Immature natural killer cell (primary cell): Measurements from ENCODE around the gene EXOC3L4. TPM values are rescaled to one million over a fixed set of nuclear protein-coding genes. Genes with fewer than 3 reads are reported as not detected.

Source experiments
- DNase-seq, 3 donors: peaks; one replicate each; pipeline ENCODE4 v3.0.0; 2022; ENCODE audit warnings: mixed read lengths in 1 of 3
- H3K27ac Mint-ChIP-seq, 6 donors: one replicate each; pipeline ENCODE4 v1.8.0; 2020; ENCODE audit warnings: mixed read lengths in 6 of 6, mild to moderate bottlenecking in 5 of 6, inconsistent platforms in 4 of 6, moderate library complexity in 3 of 6
- H3K27me3 Mint-ChIP-seq, 3 donors: one replicate each; pipeline ENCODE4 v1.8.0; 2020 to 2021; ENCODE audit warnings: low read depth in 3 of 3, mild to moderate bottlenecking in 3 of 3, mixed read lengths in 3 of 3, moderate library complexity in 3 of 3, inconsistent platforms in 1 of 3
- H3K36me3 Mint-ChIP-seq, 3 donors: one replicate each; pipeline ENCODE4 v1.8.0; 2020; ENCODE audit warnings: mixed read lengths in 3 of 3, inconsistent platforms in 2 of 3, mild to moderate bottlenecking in 2 of 3
- H3K4me1 Mint-ChIP-seq, 2 donors: one replicate each; pipeline ENCODE4 v1.8.0; 2020; ENCODE audit warnings: inconsistent platforms in 2 of 2, mild to moderate bottlenecking in 2 of 2, mixed read lengths in 2 of 2, moderate library complexity in 1 of 2
- H3K4me3 Mint-ChIP-seq, 5 donors: one replicate each; pipeline ENCODE4 v1.8.0; 2020; ENCODE audit warnings: mild to moderate bottlenecking in 5 of 5, mixed read lengths in 5 of 5, inconsistent platforms in 3 of 5, moderate library complexity in 3 of 5
- H3K9me3 Mint-ChIP-seq, 6 donors: one replicate each; pipeline ENCODE4 v1.8.0; 2020; ENCODE audit warnings: mild to moderate bottlenecking in 6 of 6, mixed read lengths in 6 of 6, inconsistent platforms in 4 of 6, moderate library complexity in 3 of 6
- polyA plus RNA-seq, 3 donors: library from polyadenylated mRNA; unstranded; fragments of 300-500 nt; fragmentation: Illumina TruSeq; gene quantifications; one replicate each; pipeline ENCODE4 v1.2.3, GENCODE V29; 2021

The EXOC3L4 gene
- polyA plus RNA-seq, 3 donors from 2014 or later, result not detected

GRCh38 chr14:103129301-103130016 is 34.9 kb downstream of the EXOC3L4 start:
- H3K27ac Mint-ChIP-seq, result no peak overlapping the region
- no peaks in the 10 kb centered on the region for H3K9me3 Mint-ChIP-seq
- H3K27me3 Mint-ChIP-seq, result peaks cover 0 to 5% (median 0%) of the 10 kb centered on the region in 3 donors
- H3K4me1 Mint-ChIP-seq, result no peaks in the 10 kb centered on the region
- H3K4me3 Mint-ChIP-seq, result no peak overlapping the region
- DNase-seq, result no peak
- no peaks in the 10 kb centered on the region for H3K36me3 Mint-ChIP-seq

- H3K4me3 Mint-ChIP-seq, result no peak overlapping the region
Observed at GRCh38 chr14:103130017-103130764, 35.7 kb downstream of the EXOC3L4 start.

GRCh38 chr14:103130965-103131364 is 36.4 kb downstream of the EXOC3L4 start:
- DNase-seq, result no peak

More at GRCh38 chr14:103130017-103130764, 35.7 kb downstream of the EXOC3L4 start:
- Mint-ChIP-seq H3K9me3 (no peaks in the 10 kb centered on the region), H3K4me1 (no peaks in the 10 kb centered on the region), H3K27ac (no peak overlapping the region), H3K36me3 (no peaks in the 10 kb centered on the region), H3K27me3 (peaks cover 0 to 3% (median 2%) of the 10 kb centered on the region in 3 donors)
- DNase-seq, result no peak

GRCh38 chr14:103131580-103131979 is 37.1 kb downstream of the EXOC3L4 start:
- Mint-ChIP-seq H3K36me3 (no peaks in the 10 kb centered on the region), H3K27ac (no peak overlapping the region), H3K27me3 (peaks cover 0 to 3% (median 2%) of the 10 kb centered on the region in 3 donors), H3K4me1 (no peaks in the 10 kb centered on the region), H3K4me3 (no peak overlapping the region), H3K9me3 (no peaks in the 10 kb centered on the region)
- no peak for DNase-seq

More at GRCh38 chr14:103130965-103131364, 36.4 kb downstream of the EXOC3L4 start:
- Mint-ChIP-seq H3K4me1 (no peaks in the 10 kb centered on the region), H3K4me3 (no peak overlapping the region), H3K27ac (no peak overlapping the region), H3K9me3 (no peaks in the 10 kb centered on the region), H3K27me3 (peaks cover 0 to 3% (median 2%) of the 10 kb centered on the region in 3 donors), H3K36me3 (no peaks in the 10 kb centered on the region)

- H3K36me3 Mint-ChIP-seq, result no peaks in the 10 kb centered on the region
- H3K27ac Mint-ChIP-seq, result no peak overlapping the region
Observed at GRCh38 chr14:103132381-103133209, 38.1 kb downstream of the EXOC3L4 start.

GRCh38 chr14:103133210-103134140 is 39.0 kb downstream of the EXOC3L4 start:
- H3K27me3 Mint-ChIP-seq, result peaks cover 2 to 3% (median 2%) of the 10 kb centered on the region in 3 donors
- H3K4me3 Mint-ChIP-seq, result no peak overlapping the region
- DNase-seq, result no peak
- H3K4me1 Mint-ChIP-seq, result no peaks in the 10 kb centered on the region
- no peaks in the 10 kb centered on the region for H3K9me3 Mint-ChIP-seq
- no peak overlapping the region for H3K27ac Mint-ChIP-seq
- H3K36me3 Mint-ChIP-seq, result no peaks in the 10 kb centered on the region

More at GRCh38 chr14:103132381-103133209, 38.1 kb downstream of the EXOC3L4 start:
- H3K4me3 Mint-ChIP-seq, result no peak overlapping the region
- no peaks in the 10 kb centered on the region for H3K4me1 Mint-ChIP-seq
- no peak for DNase-seq
- H3K27me3 Mint-ChIP-seq, result peaks cover 0 to 3% (median 2%) of the 10 kb centered on the region in 3 donors
- H3K9me3 Mint-ChIP-seq, result no peaks in the 10 kb centered on the region

- Mint-ChIP-seq H3K4me3 (no peak overlapping the region), H3K36me3 (no peaks in the 10 kb centered on the region), H3K9me3 (no peaks in the 10 kb centered on the region), H3K4me1 (no peaks in the 10 kb centered on the region), H3K27me3 (peaks cover 2 to 3% (median 2%) of the 10 kb centered on the region in 3 donors), H3K27ac (no peak overlapping the region)
- DNase-seq, result no peak
Observed at GRCh38 chr14:103134405-103134804, 39.9 kb downstream of the EXOC3L4 start.

- no peaks in the 10 kb centered on the region for H3K4me1 Mint-ChIP-seq
- H3K27me3 Mint-ChIP-seq, result peaks cover 0 to 2% (median 2%) of the 10 kb centered on the region in 3 donors
- no peaks in the 10 kb centered on the region for H3K36me3 Mint-ChIP-seq
- H3K27ac Mint-ChIP-seq, result no peak overlapping the region
- no peak overlapping the region for H3K4me3 Mint-ChIP-seq
- no peaks in the 10 kb centered on the region for H3K9me3 Mint-ChIP-seq
- DNase-seq, result no peak
Observed at GRCh38 chr14:103134919-103135318, 40.4 kb downstream of the EXOC3L4 start.

GRCh38 chr14:103135333-103136260 is 41.1 kb downstream of the EXOC3L4 start:
- Mint-ChIP-seq H3K9me3 (no peaks in the 10 kb centered on the region), H3K36me3 (no peaks in the 10 kb centered on the region)

GRCh38 chr14:103136388-103137271 is 42.1 kb downstream of the EXOC3L4 start:
- Mint-ChIP-seq H3K27ac (no peak overlapping the region), H3K9me3 (no peaks in the 10 kb centered on the region), H3K27me3 (peaks cover 2 to 5% (median 2%) of the 10 kb centered on the region in 3 donors), H3K4me1 (peaks cover 0 to 10% of the 10 kb centered on the region in 2 donors), H3K36me3 (no peaks in the 10 kb centered on the region), H3K4me3 (no peak overlapping the region)
- DNase-seq, result no peak

More at GRCh38 chr14:103135333-103136260, 41.1 kb downstream of the EXOC3L4 start:
- Mint-ChIP-seq H3K27ac (no peak overlapping the region), H3K4me3 (no peak overlapping the region), H3K27me3 (peaks cover 2 to 5% (median 2%) of the 10 kb centered on the region in 3 donors), H3K4me1 (peaks cover 0 to 4% of the 10 kb centered on the region in 2 donors)
- DNase-seq, result no peak

GRCh38 chr14:103137689-103138300 is 43.3 kb downstream of the EXOC3L4 start:
- H3K27ac Mint-ChIP-seq, result no peak overlapping the region
- peaks cover 2 to 8% (median 3%) of the 10 kb centered on the region in 3 donors for H3K27me3 Mint-ChIP-seq
- DNase-seq, result no peak
- H3K36me3 Mint-ChIP-seq, result no peaks in the 10 kb centered on the region
- H3K4me1 Mint-ChIP-seq, result peaks cover 0 to 10% of the 10 kb centered on the region in 2 donors
- H3K4me3 Mint-ChIP-seq, result no peak overlapping the region
- H3K9me3 Mint-ChIP-seq, result no peaks in the 10 kb centered on the region
